Small intestine (tissue), 7 donors: Measurements from ENCODE around the gene LINGO1. TPM values are rescaled to one million over a fixed set of nuclear protein-coding genes. Genes with fewer than 3 reads are reported as not detected.

Experiments
- DNase-seq, 2 donors: peaks; one replicate each; pipeline versions ENCODE4 v3.0.0 to v3.0.0-alpha.2; 2013
- FAIRE-seq: peaks from 2 replicates; lab custom pipeline; 2012; peaks lifted over from hg19 to GRCh38; lab: Jason Lieb, UNC
- H3K27ac ChIP-seq, 3 donors: one replicate each; pipeline ENCODE4 v1.5.1; 2013; ENCODE audit warnings: low read length in 2 of 3, mild to moderate bottlenecking in 2 of 3, control low read depth in 1 of 3, inconsistent platforms in 1 of 3, low read depth in 1 of 3, moderate library complexity in 1 of 3
- H3K27me3 ChIP-seq, 3 donors: one replicate each; pipeline ENCODE4 v1.6.1; 2013; ENCODE audit warnings: low read length in 3 of 3, inconsistent platforms in 1 of 3; ENCODE audit not compliant: control insufficient read depth in 3 of 3, insufficient read depth in 3 of 3
- H3K36me3 ChIP-seq, 3 donors: one replicate each; pipeline ENCODE4 v1.6.1; 2013; ENCODE audit warnings: low read length in 3 of 3, inconsistent platforms in 1 of 3, low read depth in 1 of 3, mild to moderate bottlenecking in 1 of 3, moderate library complexity in 1 of 3; ENCODE audit not compliant: control insufficient read depth in 3 of 3, insufficient read depth in 2 of 3
- H3K4me1 ChIP-seq, 3 donors: one replicate each; pipeline ENCODE4 v1.6.1; 2013; ENCODE audit warnings: low read length in 2 of 3, inconsistent platforms in 1 of 3, low read depth in 1 of 3, mild to moderate bottlenecking in 1 of 3, moderate library complexity in 1 of 3; ENCODE audit not compliant: control insufficient read depth in 3 of 3, insufficient read depth in 2 of 3
- H3K4me3 ChIP-seq, 3 donors: one replicate each; pipeline ENCODE4 v1.5.1; 2013; ENCODE audit warnings: low read length in 3 of 3, control low read depth in 1 of 3, inconsistent platforms in 1 of 3, low read depth in 1 of 3, mild to moderate bottlenecking in 1 of 3, moderate library complexity in 1 of 3
- H3K9me3 ChIP-seq, 2 donors: one replicate each; pipeline ENCODE4 v1.6.1; 2013; ENCODE audit warnings: low read depth in 1 of 2, low read length in 1 of 2; ENCODE audit not compliant: control insufficient read depth in 2 of 2, insufficient read depth in 1 of 2
- WGBS, 3 donors: extraction: QIAGEN DNeasy Blood & Tissue Kit; methylation state at CpG; one replicate each; pipeline ENCODE4 v1.1.7; 2013; 5-methylcytosine and 5-hydroxymethylcytosine counted together
- polyA plus RNA-seq, 4 donors: library from polyadenylated mRNA; stranded (reverse) in 3 of 4; unstranded in 1 of 4; fragments of 200-250 nt in 3 of 4; fragments of 120-200 nt in 1 of 4; gene quantifications; one replicate each; pipeline versions ENCODE4 v1.2.1 to v1.2.3, GENCODE V29; 2013
- donor health status: healthy with polysubstance abuse.
- donor health status: control.
- donor health status: control.
- donor health status: Bipolar disorder and iron deficiency.
- donor health status: healthy.

The LINGO1 gene
- polyA plus RNA-seq, 4 donors: 4.5 to 6.1 TPM; not detected in 2

DNA sequence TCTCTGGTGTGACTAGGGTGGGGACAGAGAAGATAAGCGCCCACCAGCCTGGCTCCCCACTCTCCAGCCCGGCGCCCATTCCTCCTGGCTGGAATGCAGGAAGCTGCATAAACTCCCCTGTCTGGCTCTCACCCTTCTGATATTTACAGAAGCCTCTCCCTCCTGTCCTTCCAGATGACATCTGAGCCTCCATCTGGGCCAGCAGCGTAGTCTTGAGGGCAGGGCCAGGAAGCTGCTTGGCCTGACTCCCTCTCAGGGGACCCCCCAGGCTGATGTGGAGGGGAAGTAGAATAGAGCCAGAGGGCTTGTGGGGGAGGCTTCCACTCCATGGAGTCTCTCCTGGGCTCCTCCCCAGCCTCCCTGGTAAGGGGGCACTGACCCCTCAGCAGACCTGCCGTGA, 49.9 kb downstream of the LINGO1 start:
- Histone ChIP-seq H3K4me3 (no peak overlapping the region), H3K4me1 (peaks cover 0 to 3% (median 0%) of the 10 kb centered on the region in 3 donors), H3K36me3 (no peaks in the 10 kb centered on the region), H3K27ac (no peak overlapping the region), H3K27me3 (no peaks in the 10 kb centered on the region), H3K9me3 (no peaks in the 10 kb centered on the region)
- DNase-seq (peak in 1 of 2 donors; percentile 40), FAIRE-seq (no peak)
- WGBS, 3 donors: 57 to 69% (median 63%) methylated on average over 5 of the region's 5 CpGs

DNA sequence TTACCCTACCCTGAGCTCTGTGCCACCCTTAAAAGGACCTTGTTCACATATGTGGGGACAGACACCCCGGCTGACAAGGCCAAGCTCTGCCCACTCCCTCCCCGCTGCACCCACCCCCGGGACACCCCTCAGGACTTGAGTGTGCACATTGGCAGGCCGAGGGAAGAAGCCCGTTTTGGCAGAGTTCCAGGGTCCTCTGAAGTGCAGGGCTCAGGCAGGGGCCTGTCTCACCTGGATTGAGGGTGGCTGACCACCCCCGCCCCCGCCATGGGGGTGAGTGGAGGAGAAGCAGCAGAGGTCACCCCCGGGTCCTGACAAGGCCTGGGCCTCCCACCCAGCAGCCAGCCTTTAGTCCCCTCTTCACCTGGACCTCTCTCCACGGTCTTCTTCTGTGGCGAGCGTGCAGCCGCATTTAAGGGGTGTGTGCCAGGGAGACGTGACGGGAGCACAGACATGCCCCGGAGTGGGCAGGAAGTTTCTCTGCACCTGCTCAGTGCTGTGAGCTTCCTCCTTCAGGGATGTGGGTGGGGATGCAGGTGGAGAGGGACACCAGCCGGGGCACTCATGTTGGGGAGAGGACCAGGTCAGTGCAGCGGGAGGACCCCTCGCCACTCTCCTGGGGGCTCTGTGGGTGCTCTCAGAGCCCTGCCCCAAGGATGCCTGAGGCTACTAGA, 50.7 kb downstream of the LINGO1 start:
- no peaks in the 10 kb centered on the region for H3K9me3 ChIP-seq
- H3K36me3 ChIP-seq: no peaks in the 10 kb centered on the region
- WGBS, 3 donors: 38 to 67% (median 47%) methylated on average over 18 of the region's 18 CpGs
- H3K4me1 ChIP-seq: peaks cover 0 to 3% (median 0%) of the 10 kb centered on the region in 3 donors
- no peaks in the 10 kb centered on the region for H3K27me3 ChIP-seq
- no peak for FAIRE-seq
- no peak for DNase-seq
- H3K27ac ChIP-seq: no peak overlapping the region
- no peak overlapping the region for H3K4me3 ChIP-seq

DNA sequence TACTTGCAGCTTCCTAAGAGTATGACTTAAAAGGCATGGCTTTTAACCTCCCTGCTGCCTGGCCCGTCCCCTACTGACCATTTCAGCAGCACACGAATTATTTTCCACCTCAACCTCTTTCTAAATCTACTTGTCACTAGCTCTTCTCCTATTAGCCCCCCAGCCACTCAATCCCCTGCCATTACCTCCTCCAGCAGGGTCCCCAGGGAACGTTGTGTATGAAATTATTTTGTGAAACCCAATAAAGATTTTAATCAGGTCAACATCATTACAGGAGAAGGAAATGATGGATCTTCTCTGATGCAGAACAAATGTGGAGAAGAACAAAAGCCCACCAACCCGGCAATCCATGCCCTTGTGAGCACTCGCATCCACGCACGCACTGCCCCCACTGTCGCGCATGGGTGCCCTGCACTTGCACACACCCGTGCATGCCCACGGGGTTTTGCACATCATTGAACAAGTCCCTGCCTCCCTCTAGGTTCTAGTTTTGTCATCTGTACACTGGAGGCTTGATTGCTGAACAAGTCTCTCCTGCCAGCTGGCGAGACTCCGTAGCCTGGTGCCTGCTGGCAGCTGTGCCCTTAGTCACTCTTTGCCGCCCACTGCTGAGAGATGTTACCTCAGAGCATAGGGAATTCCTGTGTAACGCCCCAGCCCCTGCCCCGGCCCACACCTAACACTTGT, 51.6 kb downstream of the LINGO1 start:
- no peaks in the 10 kb centered on the region for H3K9me3 ChIP-seq
- H3K27me3 ChIP-seq: no peaks in the 10 kb centered on the region
- DNase-seq: no peak
- H3K36me3 ChIP-seq: no peaks in the 10 kb centered on the region
- WGBS, 3 donors: 68 to 82% (median 76%) methylated on average over 16 of the region's 16 CpGs
- H3K4me3 ChIP-seq: no peak overlapping the region
- no peak for FAIRE-seq
- H3K4me1 ChIP-seq: peaks cover 0 to 3% (median 0%) of the 10 kb centered on the region in 3 donors
- no peak overlapping the region for H3K27ac ChIP-seq

DNA sequence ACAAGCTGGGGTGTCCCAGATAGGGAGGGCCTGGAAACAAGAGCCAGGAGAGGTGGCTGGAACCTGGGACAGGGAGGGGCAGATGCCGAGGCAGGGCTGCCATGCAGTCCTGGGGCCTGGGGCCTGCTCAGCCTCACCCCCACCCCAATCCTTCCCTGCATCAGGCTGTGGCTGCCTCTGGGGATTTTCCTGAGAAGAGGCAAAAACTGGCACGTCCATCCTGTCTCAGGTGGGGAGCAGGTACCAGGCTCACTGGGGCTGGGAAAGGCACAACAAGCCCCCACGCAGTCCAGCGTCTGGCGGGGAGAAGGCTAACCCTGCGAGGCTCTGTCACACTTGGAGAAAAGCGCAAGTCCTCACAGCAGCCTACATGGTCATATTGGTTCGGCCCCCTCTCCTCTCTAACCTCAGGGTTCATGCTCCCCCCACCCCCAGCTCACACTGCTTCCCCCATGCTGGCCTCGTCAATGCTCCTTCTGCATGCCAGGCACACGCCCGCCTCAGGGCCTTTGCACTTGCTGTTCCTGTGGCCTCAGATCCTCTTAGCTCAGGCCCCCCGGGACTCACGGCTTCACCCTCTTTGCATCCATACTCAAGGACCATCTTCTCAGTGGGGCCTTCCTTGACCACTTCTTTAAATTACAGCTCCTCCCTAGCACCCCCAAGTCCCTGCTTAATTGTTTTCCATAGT, 53.1 kb downstream of the LINGO1 start:
- Histone ChIP-seq H3K4me3 (no peak overlapping the region), H3K27me3 (no peaks in the 10 kb centered on the region), H3K4me1 (peaks cover 0 to 9% (median 0%) of the 10 kb centered on the region in 3 donors), H3K27ac (no peak overlapping the region), H3K36me3 (no peaks in the 10 kb centered on the region), H3K9me3 (no peaks in the 10 kb centered on the region)
- no peak for DNase-seq
- 90 to 94% (median 91%) methylated on average over 13 of the region's 13 CpGs for WGBS, 3 donors
- no peak for FAIRE-seq

DNA sequence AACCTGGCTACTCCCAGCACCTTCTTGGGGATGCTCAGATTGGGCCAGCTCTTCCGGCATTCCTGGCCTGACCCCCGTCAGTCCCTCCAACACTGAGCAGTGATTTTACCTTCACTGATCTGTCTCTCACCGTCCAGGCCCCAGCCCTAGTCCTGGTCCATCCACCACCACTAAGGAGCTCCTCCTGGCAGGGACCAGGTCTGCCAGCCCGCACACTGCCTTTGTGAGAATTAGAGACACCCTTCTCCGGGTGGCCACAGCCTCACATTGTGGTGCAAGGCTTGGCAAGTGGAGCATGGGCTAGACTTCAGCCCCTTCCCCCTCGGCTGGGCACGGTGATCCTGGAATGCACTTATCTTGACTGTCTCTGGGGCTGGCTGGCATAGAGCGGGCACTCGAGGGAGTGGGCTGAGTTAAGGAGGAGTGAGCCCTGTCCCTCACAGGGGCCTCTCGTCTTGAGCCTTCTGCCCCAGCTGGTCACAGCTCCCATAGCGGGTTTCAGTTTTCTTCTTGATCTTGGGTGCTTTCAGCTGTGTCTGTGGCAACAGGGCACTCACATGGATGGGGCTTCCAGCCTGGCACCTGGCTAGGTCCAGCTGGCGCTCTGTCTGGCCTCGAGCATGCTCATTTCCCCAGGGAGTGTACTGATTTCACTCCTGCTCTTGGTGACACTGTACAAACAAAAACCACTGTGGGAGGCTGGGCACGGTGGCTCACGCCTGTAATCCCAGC, 53.9 kb downstream of the LINGO1 start:
- H3K27ac ChIP-seq: no peak overlapping the region
- H3K4me1 ChIP-seq: peaks cover 0 to 9% (median 0%) of the 10 kb centered on the region in 3 donors
- DNase-seq (no peak), FAIRE-seq (no peak)
- no peaks in the 10 kb centered on the region for H3K9me3 ChIP-seq
- no peaks in the 10 kb centered on the region for H3K36me3 ChIP-seq
- no peak overlapping the region for H3K4me3 ChIP-seq
- 74 to 85% (median 74%) methylated on average over 15 of the region's 15 CpGs for WGBS, 3 donors
- H3K27me3 ChIP-seq: no peaks in the 10 kb centered on the region

DNA sequence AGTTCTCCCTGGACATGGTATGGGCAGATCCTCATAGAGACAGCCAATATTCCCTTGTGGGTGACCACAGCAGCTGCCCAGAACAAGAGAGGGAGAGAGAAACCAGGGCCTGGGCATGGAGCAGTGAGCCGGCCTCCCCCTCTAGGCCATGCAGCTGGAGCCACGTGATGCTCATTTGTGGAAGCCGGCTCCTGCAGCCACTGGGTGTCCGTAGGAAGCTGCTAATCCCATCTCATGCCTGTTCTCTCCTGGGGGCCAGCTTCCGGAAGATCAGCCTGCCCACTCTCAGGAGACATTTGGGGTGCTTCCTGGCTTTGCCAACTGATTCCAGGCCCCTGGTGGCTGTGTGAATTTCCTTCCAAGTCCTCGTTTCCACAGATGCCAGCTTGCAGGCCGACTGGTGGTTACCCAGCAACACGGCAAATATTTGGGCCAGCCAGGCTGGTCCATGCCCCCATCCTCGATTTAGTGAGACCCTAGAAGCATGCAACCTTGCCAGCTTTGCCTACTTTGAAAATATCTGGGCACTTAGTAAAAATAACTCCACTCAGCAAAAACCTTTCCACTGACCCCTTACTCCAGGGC, 55.3 kb downstream of the LINGO1 start:
- 60 to 71% (median 68%) methylated on average over 8 to 9 of the region's 9 CpGs for WGBS, 3 donors
- no peaks in the 10 kb centered on the region for H3K36me3 ChIP-seq
- FAIRE-seq: no peak
- H3K9me3 ChIP-seq: no peaks in the 10 kb centered on the region
- peaks cover 0 to 6% (median 0%) of the 10 kb centered on the region in 3 donors for H3K4me1 ChIP-seq
- H3K27ac ChIP-seq: no peak overlapping the region
- DNase-seq: no peak
- no peak overlapping the region for H3K4me3 ChIP-seq
- no peaks in the 10 kb centered on the region for H3K27me3 ChIP-seq

DNA sequence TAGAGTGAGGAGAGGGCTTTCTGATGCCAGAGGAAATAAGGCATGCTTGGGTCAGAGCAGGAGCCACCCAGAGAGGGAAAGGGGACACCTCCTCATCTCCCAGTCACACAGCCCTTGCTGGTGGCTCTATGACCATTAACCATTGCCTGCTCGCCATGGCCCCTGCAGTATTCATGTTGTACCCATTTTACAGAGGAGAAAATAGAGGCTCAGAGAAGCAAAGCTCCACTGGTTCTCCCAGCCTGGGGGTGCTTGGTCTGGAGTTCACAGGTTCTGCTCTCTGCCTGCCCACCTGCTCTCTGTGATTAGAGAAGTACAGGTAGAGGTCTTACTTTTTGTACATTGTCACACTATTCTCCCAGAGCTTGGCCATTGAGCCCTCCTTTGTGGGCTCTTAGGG, 56.2 kb downstream of the LINGO1 start:
- FAIRE-seq (no peak), DNase-seq (no peak)
- Histone ChIP-seq H3K27ac (no peak overlapping the region), H3K9me3 (no peaks in the 10 kb centered on the region), H3K4me3 (no peak overlapping the region), H3K27me3 (no peaks in the 10 kb centered on the region), H3K4me1 (peaks cover 0 to 6% (median 0%) of the 10 kb centered on the region in 3 donors), H3K36me3 (no peaks in the 10 kb centered on the region)
- 85 to 93% (median 87%) methylated on average over 1 of the region's 1 CpG for WGBS, 3 donors
